Duodenal mucosa (tissue), 2 donors: ENCODE data around the gene HEMK1.

Experiments used
- H3K27ac ChIP-seq: one replicate; pipeline ENCODE4 v1.7.0; 2013; ENCODE audit warnings: low read depth, low read length
- H3K27me3 ChIP-seq, 2 donors: one replicate each; pipeline ENCODE4 v1.7.0; 2013; ENCODE audit warnings: low read length in 2 of 2, control low read depth in 1 of 2; ENCODE audit not compliant: insufficient read depth in 2 of 2, control insufficient read depth in 1 of 2
- H3K36me3 ChIP-seq, 2 donors: one replicate each; pipeline ENCODE4 v1.7.0; 2013; ENCODE audit warnings: low read length in 2 of 2, control low read depth in 1 of 2; ENCODE audit not compliant: insufficient read depth in 2 of 2, control insufficient read depth in 1 of 2
- H3K4me1 ChIP-seq, 2 donors: one replicate each; pipeline ENCODE4 v1.7.0; 2013; ENCODE audit warnings: low read length in 2 of 2, control low read depth in 1 of 2; ENCODE audit not compliant: insufficient read depth in 2 of 2, control insufficient read depth in 1 of 2
- H3K4me3 ChIP-seq, 2 donors: one replicate each; pipeline ENCODE4 v1.7.0; 2013; ENCODE audit warnings: low read length in 2 of 2, low read depth in 1 of 2
- H3K9ac ChIP-seq, 2 donors: one replicate each; pipeline ENCODE4 v1.7.0; 2013; ENCODE audit warnings: low read length in 2 of 2, low read depth in 1 of 2
- H3K9me3 ChIP-seq, 2 donors: one replicate each; pipeline ENCODE4 v1.7.0; 2013; ENCODE audit warnings: low read length in 2 of 2, control low read depth in 1 of 2; ENCODE audit not compliant: control insufficient read depth in 1 of 2

The HEMK1 gene, protein sequence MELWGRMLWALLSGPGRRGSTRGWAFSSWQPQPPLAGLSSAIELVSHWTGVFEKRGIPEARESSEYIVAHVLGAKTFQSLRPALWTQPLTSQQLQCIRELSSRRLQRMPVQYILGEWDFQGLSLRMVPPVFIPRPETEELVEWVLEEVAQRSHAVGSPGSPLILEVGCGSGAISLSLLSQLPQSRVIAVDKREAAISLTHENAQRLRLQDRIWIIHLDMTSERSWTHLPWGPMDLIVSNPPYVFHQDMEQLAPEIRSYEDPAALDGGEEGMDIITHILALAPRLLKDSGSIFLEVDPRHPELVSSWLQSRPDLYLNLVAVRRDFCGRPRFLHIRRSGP

DNA sequence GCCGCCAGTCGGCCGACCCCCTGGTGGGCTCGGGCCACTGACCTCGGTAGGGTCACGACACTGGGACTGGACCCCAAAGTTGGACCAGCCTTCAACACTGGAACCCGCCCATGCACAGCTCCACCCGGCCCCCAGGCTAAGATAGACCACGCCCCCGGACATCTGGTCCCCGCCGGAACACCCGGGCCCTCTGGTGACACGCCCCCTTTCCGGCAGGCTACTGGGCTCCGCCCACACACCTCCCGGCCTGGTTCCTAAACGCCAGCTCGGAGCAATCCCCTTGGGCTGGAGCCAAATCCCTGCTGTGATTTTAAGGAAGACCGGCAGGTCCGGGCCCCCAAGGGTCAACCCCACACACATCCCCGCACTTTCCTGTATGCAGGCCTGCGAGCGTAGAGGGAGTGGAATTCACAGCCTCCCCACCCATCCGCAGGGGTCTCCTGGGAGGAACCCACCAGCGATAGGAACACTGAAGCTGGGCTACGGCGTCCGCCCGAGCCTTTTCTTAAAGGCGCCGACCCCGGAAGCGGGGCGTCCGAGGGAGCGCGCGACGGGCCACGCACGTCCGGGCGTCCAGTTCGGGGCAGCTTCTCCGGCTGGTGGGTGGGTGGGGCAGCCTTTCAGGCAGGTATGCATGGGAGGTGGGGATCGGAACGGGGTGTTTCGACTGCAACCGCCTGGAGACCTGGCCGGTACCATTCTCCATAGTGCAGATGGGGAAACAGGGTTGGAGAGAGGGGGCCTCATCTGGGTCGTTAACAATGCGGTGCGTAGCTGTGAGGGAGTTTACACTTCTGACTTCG, at the start of gene HEMK1:
TSS of gene HEMK1 (plus strand) at position 576 of the 803 bp plus-strand sequence. CDS start 1,583 bp downstream, outside the sequence.
- Histone ChIP-seq H3K27ac (peak within 1 kb of the TSS; percentile 89), H3K9me3 (no peaks in the 10 kb centered on the region), H3K9ac (peak within 1 kb of the TSS; percentile 92 to 96), H3K27me3 (peaks cover 2 to 3% of the 10 kb centered on the region in 2 donors), H3K36me3 (peaks cover 0 to 4% of the 10 kb centered on the region in 2 donors), H3K4me1 (peaks cover 33 to 46% of the 10 kb centered on the region in 2 donors), H3K4me3 (peak within 1 kb of the TSS; percentile 90 to 98)

DNA sequence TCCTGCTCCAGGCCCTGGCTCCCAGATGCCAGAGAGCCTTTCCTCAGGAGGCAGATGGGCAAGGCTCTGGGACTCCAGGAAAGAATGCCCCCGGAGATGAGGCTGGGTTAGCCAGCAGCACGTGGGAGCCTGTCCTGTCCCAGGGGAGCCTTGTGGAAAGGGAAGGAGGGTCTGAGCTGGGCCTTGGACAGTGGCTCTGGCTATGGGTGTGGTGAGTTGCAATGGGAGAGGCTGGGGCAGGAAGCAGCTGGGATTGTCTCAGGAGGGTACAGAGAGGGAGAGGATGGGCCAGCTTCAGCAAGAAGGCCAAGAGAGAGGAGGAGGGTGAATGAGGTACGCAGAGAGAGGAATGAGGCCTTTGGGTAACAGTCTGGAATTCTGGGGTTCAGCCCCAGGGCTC, 48.5 kb upstream of the HEMK1 start:
- Histone ChIP-seq H3K36me3 (no peaks in the 10 kb centered on the region), H3K27ac (no peak overlapping the region), H3K9me3 (no peaks in the 10 kb centered on the region), H3K4me1 (peaks cover 0 to 8% of the 10 kb centered on the region in 2 donors), H3K27me3 (no peaks in the 10 kb centered on the region), H3K9ac (no peak overlapping the region), H3K4me3 (no peak overlapping the region)

DNA sequence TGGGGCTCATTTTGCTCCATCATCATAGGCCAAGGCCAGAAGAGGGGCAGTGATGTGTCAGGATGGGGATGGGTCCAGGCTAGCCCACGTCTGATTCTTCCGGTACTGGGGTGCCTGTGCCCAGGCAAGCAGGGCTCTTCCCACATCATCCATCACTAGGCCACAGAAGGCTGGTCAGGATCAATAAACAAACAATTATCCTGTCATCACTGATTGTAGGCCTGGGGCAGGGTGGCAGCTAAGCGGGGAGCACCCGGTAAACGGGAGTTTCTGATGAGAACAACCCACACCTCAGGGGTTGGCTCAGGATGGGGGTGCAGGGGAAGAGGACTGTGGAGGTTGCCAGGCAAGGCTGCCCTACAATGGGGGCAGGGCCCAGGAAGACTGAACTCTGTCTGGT, 47.8 kb upstream of the HEMK1 start:
- no peak overlapping the region for H3K27ac ChIP-seq
- H3K9me3 ChIP-seq = no peaks in the 10 kb centered on the region
- no peaks in the 10 kb centered on the region for H3K36me3 ChIP-seq

DNA sequence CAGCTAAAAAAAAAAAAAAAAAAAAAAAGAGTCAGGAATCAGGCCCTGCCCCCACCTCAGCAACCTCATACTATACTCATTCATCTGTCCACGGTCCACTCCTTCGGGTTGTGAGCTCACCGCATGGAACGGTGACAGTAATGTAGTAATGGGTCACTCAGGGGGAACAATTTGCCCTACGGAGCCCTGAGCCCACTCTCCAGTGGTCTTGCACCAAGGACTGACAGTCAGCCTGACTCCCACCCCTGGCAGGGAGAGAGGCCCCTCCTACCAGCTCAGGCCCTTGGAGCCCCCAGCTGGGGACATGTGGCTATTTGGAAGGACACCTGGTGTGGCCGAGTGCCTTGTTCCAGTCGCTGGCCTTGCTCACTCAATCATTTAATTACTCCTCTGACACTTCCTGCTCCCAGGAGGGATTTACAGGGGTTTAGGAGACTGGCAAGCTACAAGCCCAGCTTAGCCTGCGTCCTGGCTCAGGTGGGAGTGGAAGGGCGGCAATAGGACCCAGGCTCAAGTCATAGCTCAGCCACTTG, 46.0 kb upstream of the HEMK1 start:
- Histone ChIP-seq H3K27ac (no peak overlapping the region), H3K36me3 (no peaks in the 10 kb centered on the region), H3K27me3 (no peaks in the 10 kb centered on the region), H3K4me3 (no peak overlapping the region), H3K4me1 (peaks cover 0 to 13% of the 10 kb centered on the region in 2 donors), H3K9me3 (no peaks in the 10 kb centered on the region), H3K9ac (no peak overlapping the region)

More for the DNA sequence above, 47.8 kb upstream of the HEMK1 start:
- Histone ChIP-seq H3K9ac (no peak overlapping the region), H3K27me3 (no peaks in the 10 kb centered on the region), H3K4me1 (peaks cover 0 to 13% of the 10 kb centered on the region in 2 donors), H3K4me3 (no peak overlapping the region)

DNA sequence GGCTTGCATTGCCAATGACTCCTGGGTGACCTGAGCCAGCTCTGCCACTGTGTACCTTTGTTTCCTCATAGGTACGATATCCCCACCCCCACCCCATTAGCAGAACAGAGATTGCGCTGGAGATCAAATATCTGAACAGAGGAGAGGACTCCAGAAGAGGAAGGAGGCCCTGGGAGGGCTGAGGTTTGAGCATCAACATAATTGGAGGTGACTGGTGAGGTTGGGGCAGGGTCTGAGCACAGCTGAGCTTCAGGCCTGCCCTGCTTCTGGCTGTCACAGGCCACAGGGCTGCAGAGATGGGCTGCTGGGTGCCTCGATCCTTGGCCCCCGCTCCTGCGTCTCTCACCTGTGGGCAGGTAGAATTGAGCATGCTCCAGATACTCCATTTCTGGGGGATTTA, 44.6 kb upstream of the HEMK1 start:
- H3K27ac ChIP-seq = no peak overlapping the region
- H3K27me3 ChIP-seq = no peaks in the 10 kb centered on the region

DNA sequence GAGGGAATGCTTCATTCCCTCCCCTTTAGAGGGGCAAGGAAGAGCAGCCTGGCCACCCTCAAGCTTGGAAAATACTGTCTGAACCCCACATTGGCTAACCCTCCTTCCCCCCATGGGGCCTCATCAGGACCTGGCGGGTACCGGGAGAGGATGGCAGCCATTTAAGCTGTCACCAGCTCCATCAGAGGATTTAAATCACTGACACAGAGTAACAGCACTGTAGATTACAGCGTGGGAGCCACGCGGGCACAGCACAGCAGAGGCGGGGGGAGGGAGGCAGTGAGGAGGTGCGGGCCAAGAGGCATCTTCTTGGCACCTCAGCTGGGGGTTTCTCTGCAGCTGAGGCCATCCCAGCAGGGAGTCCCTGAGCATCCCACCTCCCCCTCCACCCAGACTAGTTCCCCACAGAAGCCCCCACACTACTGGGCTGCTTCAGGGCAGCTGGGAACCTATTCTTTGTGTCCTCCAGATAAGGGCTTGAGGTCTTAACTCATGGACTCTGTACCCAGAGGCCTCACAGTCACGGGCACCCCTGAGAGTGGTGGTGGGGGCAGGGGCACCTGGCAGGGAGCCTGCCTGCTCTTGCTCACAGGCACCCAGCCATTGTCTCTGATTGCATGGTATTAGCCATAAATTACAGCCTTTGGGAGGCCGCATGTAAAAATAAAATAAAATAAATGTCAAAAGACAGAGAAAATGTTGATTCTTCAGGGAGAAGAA, 44.0 kb upstream of the HEMK1 start:
- Histone ChIP-seq H3K27ac (no peak overlapping the region), H3K9me3 (no peaks in the 10 kb centered on the region), H3K36me3 (no peaks in the 10 kb centered on the region)

More for the DNA sequence above, 44.6 kb upstream of the HEMK1 start:
- no peak overlapping the region for H3K4me3 ChIP-seq
- H3K9ac ChIP-seq = no peak overlapping the region
- no peaks in the 10 kb centered on the region for H3K9me3 ChIP-seq
- peaks cover 0 to 13% of the 10 kb centered on the region in 2 donors for H3K4me1 ChIP-seq
- H3K36me3 ChIP-seq = no peaks in the 10 kb centered on the region

DNA sequence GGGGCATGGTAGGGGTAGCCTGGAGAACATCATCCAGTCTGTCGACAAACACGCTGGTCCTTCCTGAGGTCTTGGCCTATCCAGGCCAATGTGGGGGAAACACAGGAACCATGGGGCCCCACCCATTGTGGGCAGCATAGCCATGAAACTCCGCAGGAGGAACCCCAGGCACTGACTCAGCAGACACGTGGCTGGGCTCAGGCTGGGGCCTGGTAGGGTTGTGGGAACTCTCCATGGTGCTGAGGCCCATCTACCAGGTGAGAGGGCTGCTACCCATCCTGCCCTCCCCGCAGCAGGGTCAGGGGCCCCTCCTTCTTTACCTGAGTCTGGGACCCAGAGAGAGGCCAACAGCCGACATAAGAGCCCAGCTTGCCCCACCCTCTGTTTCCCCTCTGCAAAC, 43.3 kb upstream of the HEMK1 start:
- Histone ChIP-seq H3K4me3 (no peak overlapping the region), H3K4me1 (peaks cover 0 to 13% of the 10 kb centered on the region in 2 donors), H3K27me3 (peaks cover 1 to 5% of the 10 kb centered on the region in 2 donors), H3K36me3 (no peaks in the 10 kb centered on the region), H3K9ac (no peak overlapping the region), H3K9me3 (no peaks in the 10 kb centered on the region), H3K27ac (no peak overlapping the region)

More for the DNA sequence above, 44.0 kb upstream of the HEMK1 start:
- no peaks in the 10 kb centered on the region for H3K27me3 ChIP-seq
- no peak overlapping the region for H3K4me3 ChIP-seq
- no peak overlapping the region for H3K9ac ChIP-seq
- peaks cover 0 to 13% of the 10 kb centered on the region in 2 donors for H3K4me1 ChIP-seq

DNA sequence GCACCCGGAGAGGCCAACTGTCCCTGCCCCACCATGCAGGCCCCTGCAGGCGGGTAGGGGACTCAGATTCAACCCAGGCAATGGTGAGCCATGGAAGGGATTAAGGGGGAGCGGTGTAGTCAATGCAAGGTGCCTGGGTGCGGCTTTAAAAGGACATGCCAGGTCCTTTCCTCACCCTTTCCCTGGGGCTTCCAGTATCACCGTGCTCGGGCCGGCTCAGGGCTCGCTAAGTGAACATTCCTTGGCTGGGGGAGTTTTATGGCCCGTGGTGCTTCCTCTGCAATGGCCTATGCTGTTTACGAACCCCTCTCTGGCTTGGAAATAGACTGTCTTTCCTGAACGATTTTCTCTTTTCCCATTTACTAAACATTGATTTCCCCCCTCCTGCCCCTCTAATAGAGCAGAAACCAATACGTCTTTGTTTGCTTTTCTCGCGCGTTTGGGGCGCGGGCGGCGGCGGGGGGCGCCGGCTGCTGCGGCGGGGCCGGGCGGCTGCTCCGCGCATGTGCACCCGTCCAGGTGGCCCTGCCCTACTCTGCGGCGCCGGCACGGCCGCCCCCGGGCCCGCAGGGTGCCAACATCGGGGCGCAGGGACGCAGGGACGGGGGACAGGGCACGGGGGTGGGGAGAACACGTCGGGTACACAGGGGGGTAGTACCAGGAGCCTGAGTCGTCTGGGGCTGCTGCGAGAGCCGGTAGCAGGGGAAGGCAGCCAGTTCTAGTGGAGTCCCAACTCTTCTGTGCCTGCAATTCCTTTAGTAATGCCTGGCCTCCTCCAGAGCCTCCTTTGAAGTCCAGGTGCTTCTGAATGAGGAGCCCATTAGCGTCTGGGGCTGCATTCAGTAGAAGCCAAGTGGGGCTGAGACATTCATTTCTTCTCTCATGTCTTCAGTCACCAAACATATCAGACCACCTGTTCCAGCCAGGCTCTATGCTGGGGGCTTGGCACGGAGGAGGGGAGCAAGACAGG, 39.0 kb upstream of the HEMK1 start:
- Histone ChIP-seq H3K27ac (no peak overlapping the region), H3K9ac (no peak overlapping the region), H3K27me3 (peaks cover 5 to 12% of the 10 kb centered on the region in 2 donors), H3K4me3 (no peak overlapping the region), H3K36me3 (no peaks in the 10 kb centered on the region), H3K9me3 (no peaks in the 10 kb centered on the region), H3K4me1 (peaks cover 0 to 11% of the 10 kb centered on the region in 2 donors)

DNA sequence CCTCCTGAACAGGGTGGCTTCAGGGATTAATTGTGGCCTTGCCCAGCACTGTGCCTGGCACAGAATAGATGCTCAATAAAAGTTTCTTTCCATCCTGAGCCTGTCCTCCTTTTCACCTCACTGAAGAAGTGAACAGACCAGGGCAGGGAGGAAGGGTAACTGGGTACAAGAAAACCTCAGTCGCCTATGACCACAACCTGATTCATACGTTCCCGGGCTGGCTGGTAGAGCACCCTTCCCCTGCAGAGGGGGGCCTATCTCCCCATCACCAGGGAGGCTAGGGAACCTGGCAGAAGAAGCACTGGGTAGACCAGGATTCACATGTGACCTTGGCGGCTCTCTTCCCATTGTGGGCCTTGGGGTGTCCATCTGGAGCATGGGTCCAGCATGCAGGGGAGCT, 38.1 kb upstream of the HEMK1 start:
- no peak overlapping the region for H3K4me3 ChIP-seq
- peaks cover 0 to 2% of the 10 kb centered on the region in 2 donors for H3K4me1 ChIP-seq
- H3K9ac ChIP-seq = no peak overlapping the region
- no peaks in the 10 kb centered on the region for H3K9me3 ChIP-seq
- H3K27me3 ChIP-seq = peaks cover 5 to 12% of the 10 kb centered on the region in 2 donors
- H3K27ac ChIP-seq = no peak overlapping the region
- no peaks in the 10 kb centered on the region for H3K36me3 ChIP-seq
